ENCODE measurements around the gene MYBBP1A.

Gene MYBBP1A

GRCh38 chr17:4549781-4550533 is 5.2 kb downstream of the MYBBP1A start:
- DNase-seq (ENCODE audit: low read depth): no peak
- no peak overlapping the region for H3K4me3 ChIP-seq (ENCODE audit: low read depth, low read length)
- no peak for TF ChIP-seq CTCF (IDR thresholded peaks at IDR 0.05; ENCODE audit: low read depth, low read length, missing control alignments)

GRCh38 chr17:4548721-4549531 is 6.3 kb downstream of the MYBBP1A start:
- TF ChIP-seq CTCF (IDR thresholded peaks at IDR 0.05; ENCODE audit: low read depth, low read length, missing control alignments): no peak
- DNase-seq (ENCODE audit: low read depth): no peak
- H3K4me3 ChIP-seq (ENCODE audit: low read depth, low read length): no peak overlapping the region

- no peak for DNase-seq (ENCODE audit: low read depth)
- H3K4me3 ChIP-seq (ENCODE audit: low read depth, low read length): no peak overlapping the region
- no peak for TF ChIP-seq CTCF (IDR thresholded peaks at IDR 0.05; ENCODE audit: low read depth, low read length, missing control alignments)
Observed at GRCh38 chr17:4548061-4548461, 7.1 kb downstream of the MYBBP1A start.

- no peak overlapping the region for H3K4me3 ChIP-seq (ENCODE audit: low read depth, low read length)
- no peak for DNase-seq (ENCODE audit: low read depth)
- no peak for TF ChIP-seq CTCF (IDR thresholded peaks at IDR 0.05; ENCODE audit: low read depth, low read length, missing control alignments)
Observed at GRCh38 chr17:4547118-4547906, 7.9 kb downstream of the MYBBP1A start.

- no peak overlapping the region for H3K4me3 ChIP-seq (ENCODE audit: low read depth, low read length)
- TF ChIP-seq CTCF (IDR thresholded peaks at IDR 0.05; ENCODE audit: low read depth, low read length, missing control alignments): no peak
- DNase-seq (ENCODE audit: low read depth): no peak
Observed at GRCh38 chr17:4545217-4545951, 9.8 kb downstream of the MYBBP1A start.

GRCh38 chr17:4544951-4545216 is 10.3 kb downstream of the MYBBP1A start:
- H3K4me3 ChIP-seq (ENCODE audit: low read depth, low read length): no peak overlapping the region
- no peak for DNase-seq (ENCODE audit: low read depth)
- TF ChIP-seq CTCF (IDR thresholded peaks at IDR 0.05; ENCODE audit: low read depth, low read length, missing control alignments): no peak
